Erythroblast (primary cell): ENCODE data around the gene MAP1LC3C.

ENCODE experiments used
- GATA1 ChIP-seq: IDR thresholded peaks from 2 replicates; pipeline ENCODE4 v1.6.1; 2011; ENCODE audit warnings: low read depth, mild to moderate bottlenecking, control low read depth, low read length, moderate library complexity
- POLR2A ChIP-seq: IDR thresholded peaks from 2 replicates; pipeline ENCODE4 v1.6.1; 2011; ENCODE audit warnings: mild to moderate bottlenecking, low read length

- TF ChIP-seq POLR2A (no peak), GATA1 (no peak)
Measured at GRCh38 chr1:241950390-241950789, 48.5 kb downstream of the MAP1LC3C start.
